HepG2 (cell line): ENCODE data around the gene MTUS2.

Experiments used
- CHD2 ChIP-seq: IDR thresholded peaks from 2 replicates; pipeline ENCODE4 v1.6.1; 2011; ENCODE audit warnings: low read depth, low read length, improper control_type of control experiment
- ELF4 ChIP-seq: sonication (generic); formaldehyde crosslinking; IDR thresholded peaks from 2 replicates; pipeline ENCODE4 v1.5.0; 2020; ENCODE audit warnings: missing genetic modification reagents, mild to moderate bottlenecking, moderate library complexity, borderline replicate concordance
- FIP1L1 ChIP-seq: fragments of 200-400 bp; formaldehyde crosslinking; IDR thresholded peaks from 2 replicates; pipeline ENCODE4 v1.6.1; 2018; ENCODE audit warnings: low read depth, mild to moderate bottlenecking, low read length, moderate library complexity, borderline replicate concordance; ENCODE audit not compliant: insufficient read depth
- NBN ChIP-seq: fragments of 450-650 bp; conservative IDR thresholded peaks from 2 replicates; pipeline ENCODE4 v1.6.1; 2017
- SNAPC2 ChIP-seq: sonication (generic); formaldehyde crosslinking; IDR thresholded peaks from 2 replicates; pipeline ENCODE4 v1.8.1; 2022; ENCODE audit warnings: mild to moderate bottlenecking, missing genetic modification reagents
- STAG1 ChIP-seq: sonication (generic); formaldehyde crosslinking; IDR thresholded peaks from 2 replicates; pipeline ENCODE4 v1.4.0; 2020; ENCODE audit warnings: missing genetic modification reagents
- TCF12 ChIP-seq, 2 experiments: fragments of 450-650 bp in 1 of 2; sonication (generic) in 1 of 2; formaldehyde crosslinking in 1 of 2; IDR thresholded peaks; 2 replicates each; pipeline versions ENCODE4 v1.6.1 to v1.8.0; 2017 to 2022; ENCODE audit warnings: antibody characterized with exemption in 1 of 2, mild to moderate bottlenecking in 1 of 2, missing genetic modification reagents in 1 of 2, moderate library complexity in 1 of 2
- U2AF1 ChIP-seq: fragments of 200-400 bp; formaldehyde crosslinking; optimal IDR thresholded peaks from 2 replicates; pipeline ENCODE3; 2017; ENCODE audit warnings: mild to moderate bottlenecking, low read depth, low read length
- YY1 ChIP-seq: IDR thresholded peaks from 2 replicates; pipeline ENCODE4 v1.6.1; 2011; ENCODE audit warnings: low read length, low read depth, moderate library complexity, mild to moderate bottlenecking; ENCODE audit not compliant: insufficient read depth, insufficient replicate concordance
- ZFP36 ChIP-seq: fragments of 150-350 bp; IDR thresholded peaks from 2 replicates; pipeline ENCODE4 v1.6.1; 2018; ENCODE audit warnings: borderline replicate concordance, low read length, low read depth; ENCODE audit not compliant: partially characterized antibody
- ZFP37 ChIP-seq: sonication (generic); formaldehyde crosslinking; IDR thresholded peaks from 2 replicates; pipeline ENCODE4 v1.4.0; 2020; ENCODE audit warnings: missing genetic modification reagents, borderline replicate concordance
- ZNF253 ChIP-seq: sonication (generic); formaldehyde crosslinking; IDR thresholded peaks from 2 replicates; pipeline ENCODE4 v1.8.0; 2022; ENCODE audit warnings: mild to moderate bottlenecking, missing genetic modification reagents, borderline replicate concordance
- ZSCAN12 ChIP-seq: sonication (generic); formaldehyde crosslinking; IDR thresholded peaks from 2 replicates; pipeline ENCODE4 v1.9.0; 2021; ENCODE audit warnings: mild to moderate bottlenecking, missing genetic modification reagents
- TF ChIP-seq, protein P1 (sequence below): sonication (generic); formaldehyde crosslinking; IDR thresholded peaks from 2 replicates; pipeline ENCODE4 v1.5.0; 2020; ENCODE audit warnings: mild to moderate bottlenecking, missing genetic modification reagents, moderate library complexity

DNA sequence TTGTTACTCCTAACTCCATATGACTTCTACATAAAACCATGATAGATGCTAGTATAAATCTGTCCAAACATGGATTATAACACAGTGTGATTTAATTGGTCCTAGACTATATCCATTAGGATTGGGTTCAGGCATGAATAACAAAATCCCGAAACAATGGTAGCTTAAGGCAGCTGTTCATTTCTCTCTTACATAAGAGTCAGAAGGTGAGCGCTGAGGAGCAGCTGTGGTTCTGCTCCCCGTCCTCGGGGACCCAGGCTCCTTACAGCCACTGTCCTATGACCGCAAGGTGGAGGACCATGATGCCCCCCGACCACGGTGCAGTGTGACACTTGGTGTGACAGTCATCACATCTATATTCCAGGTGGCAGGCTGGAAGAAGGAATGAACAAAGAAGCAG, 629.6 kb downstream of the MTUS2 start:
- TF ChIP-seq STAG1: no peak
- TF ChIP-seq TCF12 (IDR thresholded peaks at IDR 0.05): no peak
- no peak for TF ChIP-seq TCF12 (CRISPR knock-in tag; IDR thresholded peaks at IDR 0.05)
- no peak for TF ChIP-seq YY1
- no peak for TF ChIP-seq FIP1L1
- TF ChIP-seq CHD2: no peak
- no peak for TF ChIP-seq NBN
- TF ChIP-seq ZFP37 (CRISPR knock-in tag): no peak
- no peak for TF ChIP-seq ZSCAN12 (CRISPR knock-in tag)
- TF ChIP-seq, protein P1, sequence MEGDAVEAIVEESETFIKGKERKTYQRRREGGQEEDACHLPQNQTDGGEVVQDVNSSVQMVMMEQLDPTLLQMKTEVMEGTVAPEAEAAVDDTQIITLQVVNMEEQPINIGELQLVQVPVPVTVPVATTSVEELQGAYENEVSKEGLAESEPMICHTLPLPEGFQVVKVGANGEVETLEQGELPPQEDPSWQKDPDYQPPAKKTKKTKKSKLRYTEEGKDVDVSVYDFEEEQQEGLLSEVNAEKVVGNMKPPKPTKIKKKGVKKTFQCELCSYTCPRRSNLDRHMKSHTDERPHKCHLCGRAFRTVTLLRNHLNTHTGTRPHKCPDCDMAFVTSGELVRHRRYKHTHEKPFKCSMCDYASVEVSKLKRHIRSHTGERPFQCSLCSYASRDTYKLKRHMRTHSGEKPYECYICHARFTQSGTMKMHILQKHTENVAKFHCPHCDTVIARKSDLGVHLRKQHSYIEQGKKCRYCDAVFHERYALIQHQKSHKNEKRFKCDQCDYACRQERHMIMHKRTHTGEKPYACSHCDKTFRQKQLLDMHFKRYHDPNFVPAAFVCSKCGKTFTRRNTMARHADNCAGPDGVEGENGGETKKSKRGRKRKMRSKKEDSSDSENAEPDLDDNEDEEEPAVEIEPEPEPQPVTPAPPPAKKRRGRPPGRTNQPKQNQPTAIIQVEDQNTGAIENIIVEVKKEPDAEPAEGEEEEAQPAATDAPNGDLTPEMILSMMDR: no peak
- no peak for TF ChIP-seq SNAPC2 (CRISPR knock-in tag)
- TF ChIP-seq ELF4 (CRISPR knock-in tag): no peak
- no peak for TF ChIP-seq U2AF1
- TF ChIP-seq ZFP36: no peak
- no peak for TF ChIP-seq ZNF253 (CRISPR knock-in tag)
